NCI-H526 treated with DMSO at 0.1 percent for 48 hours (cell line): Measurements from ENCODE around the gene TCP11.

ENCODE experiments used
- DNase-seq: peaks from one replicate; lab custom pipeline; 2025; lab: John Stamatoyannopoulos, UW

TCP11 gene

DNA sequence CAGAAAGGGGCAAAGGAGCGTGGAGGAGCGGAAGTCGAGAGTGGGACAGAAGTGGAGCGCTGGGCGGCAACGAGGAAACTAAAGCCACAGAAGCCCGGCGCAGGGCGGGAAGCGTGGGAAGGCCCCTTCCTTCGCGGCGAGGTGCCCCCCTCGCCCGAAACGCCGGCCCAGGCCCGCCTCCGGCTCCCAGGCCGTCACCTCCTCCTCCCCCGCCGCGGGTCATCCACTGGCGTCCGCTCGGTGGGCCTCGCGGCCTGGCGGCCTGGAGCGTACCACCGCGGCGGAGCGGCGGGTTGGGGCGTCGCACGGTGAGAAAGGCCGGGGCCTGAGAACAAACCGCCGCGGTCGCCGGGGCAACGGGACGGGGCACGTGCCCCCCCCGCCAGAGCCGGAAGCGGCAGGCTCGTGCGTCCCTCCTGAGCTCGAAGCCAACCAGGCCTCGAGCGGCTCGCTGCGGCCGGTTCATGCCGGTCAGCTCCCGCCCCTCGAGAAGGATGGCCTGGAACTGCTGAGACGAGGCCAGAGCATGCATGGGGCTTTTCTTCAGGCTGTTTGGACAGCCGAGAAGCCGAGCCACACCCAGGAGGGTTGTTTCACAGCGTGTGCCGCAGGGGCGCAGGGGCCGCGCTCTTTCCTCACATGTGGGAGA lies at the start of gene TCP11:
Gene TCP11, minus strand, starts transcription at position 333 of the 649 bp plus-strand sequence. CDS start 469 bp downstream, outside the sequence.
- no peak for DNase-seq

GRCh38 chr6:35190306-35190705 lies 49.2 kb upstream of the TCP11 start:
- DNase-seq: no peak

- DNase-seq: no peak
Observed at GRCh38 chr6:35188886-35189285, 47.7 kb upstream of the TCP11 start.

DNA sequence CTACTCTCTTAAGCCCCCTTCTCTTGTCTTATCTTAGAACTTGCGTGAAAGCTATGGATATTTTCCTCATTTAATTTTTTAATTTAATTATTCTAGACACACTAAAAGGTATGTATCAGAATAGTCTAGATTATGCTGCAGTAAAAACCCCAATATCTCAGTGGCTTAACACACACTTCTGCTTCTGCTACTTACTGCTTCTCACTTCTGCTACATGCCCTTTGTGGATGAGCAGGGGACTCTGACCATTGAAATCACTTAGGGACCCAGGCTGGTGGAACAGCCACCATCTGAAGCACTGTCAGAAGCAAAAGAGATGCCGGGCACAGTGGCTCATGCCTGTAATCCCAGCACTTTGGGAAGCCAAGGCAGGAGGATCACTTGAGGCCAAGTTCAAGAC lies 45.4 kb upstream of the TCP11 start:
- DNase-seq: no peak

GRCh38 chr6:35185971-35186370 lies 44.8 kb upstream of the TCP11 start:
- DNase-seq: no peak

- no peak for DNase-seq
Observed at GRCh38 chr6:35185302-35185681, 44.2 kb upstream of the TCP11 start.

GRCh38 chr6:35184580-35185301 lies 43.6 kb upstream of the TCP11 start:
- DNase-seq: no peak

GRCh38 chr6:35183935-35184334 lies 42.8 kb upstream of the TCP11 start:
- peak; percentile 2 for DNase-seq

- DNase-seq: no peak
Observed at GRCh38 chr6:35183281-35183680, 42.1 kb upstream of the TCP11 start.

- DNase-seq: peak; percentile 24
Observed at GRCh38 chr6:35181933-35182612, 40.9 kb upstream of the TCP11 start.

GRCh38 chr6:35181308-35181932 lies 40.3 kb upstream of the TCP11 start:
- no peak for DNase-seq

- no peak for DNase-seq
Observed at GRCh38 chr6:35179901-35180535, 38.9 kb upstream of the TCP11 start.

- DNase-seq: no peak
Observed at GRCh38 chr6:35178932-35179832, 38.0 kb upstream of the TCP11 start.

DNA sequence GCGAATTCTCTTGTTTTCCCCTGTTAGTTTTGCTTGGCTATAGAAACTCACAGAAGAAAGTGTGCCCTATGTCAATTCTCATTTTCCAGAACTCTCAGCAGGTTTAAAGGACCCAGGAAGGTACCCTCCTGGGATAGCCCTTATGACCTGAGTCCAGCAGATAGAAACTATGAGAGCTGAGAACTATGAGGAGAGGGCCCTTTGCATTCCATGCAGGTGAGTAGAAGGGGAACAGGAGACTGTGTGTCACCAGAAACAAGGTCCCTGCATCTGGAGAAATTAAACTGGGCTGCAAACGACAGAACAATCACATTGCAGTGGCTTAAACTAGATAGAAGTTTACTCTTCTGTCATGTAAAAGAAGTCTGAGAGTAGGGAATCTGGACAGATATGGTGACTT lies 36.9 kb upstream of the TCP11 start:
- DNase-seq: no peak

- DNase-seq: no peak
Observed at GRCh38 chr6:35177596-35177995, 36.5 kb upstream of the TCP11 start.

DNA sequence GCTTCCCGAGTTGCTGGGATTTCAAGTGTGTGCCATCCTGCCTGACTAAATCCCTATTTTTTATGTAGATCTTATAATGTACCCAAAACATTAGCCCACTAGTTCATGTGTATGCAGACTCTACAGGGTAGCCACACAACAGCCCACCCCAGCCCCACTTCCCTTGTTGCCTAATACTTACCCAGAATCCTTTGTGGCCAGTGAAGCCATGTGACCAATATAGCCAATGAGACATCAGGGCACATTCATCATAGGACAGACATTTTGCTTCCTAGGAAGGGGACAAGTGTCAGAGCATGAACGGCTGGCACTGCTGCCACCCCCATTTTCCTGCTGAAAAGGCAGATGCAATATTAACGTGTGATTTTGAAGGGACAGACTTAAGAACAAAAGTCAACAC lies 36.0 kb upstream of the TCP11 start:
- no peak for DNase-seq

DNA sequence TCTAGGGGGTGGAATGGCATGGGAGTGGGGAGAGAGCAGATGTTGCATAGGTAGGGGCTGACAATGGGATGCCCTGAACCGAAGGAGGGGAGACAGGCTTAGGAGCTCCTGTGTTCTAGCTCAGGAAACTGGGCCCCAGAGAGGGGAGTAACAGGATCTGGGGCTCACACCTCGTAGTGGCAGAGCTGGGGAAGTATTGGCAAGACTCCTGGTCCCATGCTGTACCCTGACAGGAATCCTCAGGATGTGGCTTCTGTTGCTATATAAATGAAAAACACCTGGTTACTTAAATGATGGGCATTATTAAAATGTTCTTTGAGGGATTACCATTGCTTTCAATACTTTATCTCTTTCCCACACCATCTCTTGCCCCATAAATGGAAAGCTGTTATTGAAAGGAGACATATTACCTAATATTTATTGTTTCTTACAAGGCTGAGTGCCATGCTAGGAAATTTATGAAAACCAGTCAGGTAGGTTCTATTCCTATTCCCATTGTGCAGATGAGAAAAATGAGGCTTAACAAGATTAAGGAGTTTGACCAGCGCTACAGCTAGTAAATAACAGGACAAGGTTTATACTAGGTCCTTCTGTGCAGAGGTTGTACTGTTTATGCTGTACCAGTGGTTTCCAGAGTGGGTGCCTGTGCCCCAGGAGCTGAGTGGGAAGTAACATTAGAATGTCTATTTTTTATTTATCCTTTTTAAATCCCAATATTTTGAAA lies 35.3 kb upstream of the TCP11 start:
- no peak for DNase-seq

- no peak for DNase-seq
Observed at GRCh38 chr6:35174501-35174900, 33.4 kb upstream of the TCP11 start.

GRCh38 chr6:35174088-35174434 lies 32.9 kb upstream of the TCP11 start:
- no peak for DNase-seq

DNA sequence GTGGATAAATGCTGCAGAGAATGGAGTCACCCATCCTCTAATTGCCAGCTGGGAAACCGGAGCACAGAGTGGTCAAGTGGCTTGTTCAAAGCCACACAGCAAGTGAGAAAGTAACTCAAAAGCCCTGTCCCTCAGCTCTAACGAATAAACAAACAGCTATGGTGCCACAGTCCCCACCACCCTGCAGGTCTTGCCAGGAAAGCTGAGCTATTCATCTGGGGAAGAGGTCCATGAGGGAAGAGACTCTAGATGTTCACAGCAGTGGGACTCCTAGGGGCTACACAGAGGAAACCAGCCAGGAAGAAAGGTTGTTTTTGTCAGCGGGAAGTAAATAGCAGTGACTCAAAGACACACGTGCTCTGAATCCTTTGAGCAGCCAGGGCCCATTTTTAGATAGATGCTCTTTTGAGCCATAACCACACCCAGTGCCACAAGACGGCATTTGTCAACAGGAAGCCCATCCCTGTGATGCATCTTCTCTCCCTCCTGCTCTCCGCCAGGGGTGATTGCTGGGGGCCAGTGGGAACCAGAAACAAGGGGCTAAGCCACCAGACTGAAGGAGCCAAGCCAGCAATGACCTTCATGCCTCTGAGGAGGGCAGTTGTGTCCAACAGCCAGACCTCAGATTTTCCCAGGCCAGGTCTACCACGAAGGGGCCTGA lies 32.4 kb upstream of the TCP11 start:
- DNase-seq: no peak
